PFSK-1 (cell line): Measurements from ENCODE around the gene KLF13.

ENCODE experiments used
- FOXP2 ChIP-seq: optimal IDR thresholded peaks from 2 replicates; pipeline ENCODE3; 2011; ENCODE audit warnings: borderline replicate concordance, control low read depth, inconsistent platforms; ENCODE audit not compliant: insufficient read depth; ENCODE audit errors: extremely low read length, extremely low read depth
- POLR2AphosphoS5 ChIP-seq: IDR thresholded peaks from 2 replicates; pipeline ENCODE4 v1.6.1; 2012; ENCODE audit warnings: low read depth, mild to moderate bottlenecking, control low read depth, low read length, moderate library complexity
- SIN3A ChIP-seq: IDR thresholded peaks from 2 replicates; pipeline ENCODE4 v1.6.1; 2012; ENCODE audit warnings: mild to moderate bottlenecking, low read length, moderate library complexity, borderline replicate concordance; ENCODE audit not compliant: insufficient read depth
- TAF1 ChIP-seq: IDR thresholded peaks from 2 replicates; pipeline ENCODE4 v1.6.1; 2012; ENCODE audit warnings: low read length, control low read depth, borderline replicate concordance; ENCODE audit not compliant: insufficient read depth
- TF ChIP-seq, protein P1 (sequence below), 2 experiments: IDR thresholded peaks; 2 replicates each; pipeline versions ENCODE4 v1.6.1 to v1.8.0; 2011 to 2012; ENCODE audit warnings: low read depth in 2 of 2, low read length in 2 of 2, control low read depth in 1 of 2, inconsistent platforms in 1 of 2, mild to moderate bottlenecking in 1 of 2, moderate library complexity in 1 of 2; ENCODE audit not compliant: insufficient read depth in 1 of 2

Gene KLF13

DNA sequence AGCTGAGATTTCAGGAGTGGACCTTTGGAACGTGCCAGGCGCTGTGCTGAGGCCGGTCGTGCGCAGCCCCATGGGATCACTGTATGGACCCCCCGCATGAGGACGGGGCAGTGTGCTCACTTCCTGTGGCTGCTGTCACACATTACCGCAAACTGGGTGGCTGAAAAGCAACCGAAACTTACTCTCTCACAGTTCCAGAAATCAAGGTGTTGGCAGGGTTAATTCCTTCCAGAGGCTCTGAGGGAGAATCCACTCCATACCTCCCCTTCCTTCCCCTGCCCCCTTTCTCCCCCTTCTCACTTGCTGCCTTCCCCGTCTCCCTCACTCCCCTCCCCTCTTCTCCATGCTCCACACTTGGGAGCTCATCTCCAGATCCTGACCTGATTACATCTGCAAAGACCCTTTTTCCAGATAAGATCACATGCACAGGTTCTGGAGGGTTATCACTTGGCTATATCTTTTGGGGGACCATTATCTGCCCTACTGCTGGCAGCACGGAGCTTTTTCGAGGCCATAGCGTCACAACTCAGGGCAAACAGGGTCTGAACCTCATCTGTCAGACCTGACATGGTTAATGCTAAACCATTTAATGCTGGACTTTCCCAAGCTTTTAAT, 41.2 kb downstream of the KLF13 start:
- TF ChIP-seq, protein P1, sequence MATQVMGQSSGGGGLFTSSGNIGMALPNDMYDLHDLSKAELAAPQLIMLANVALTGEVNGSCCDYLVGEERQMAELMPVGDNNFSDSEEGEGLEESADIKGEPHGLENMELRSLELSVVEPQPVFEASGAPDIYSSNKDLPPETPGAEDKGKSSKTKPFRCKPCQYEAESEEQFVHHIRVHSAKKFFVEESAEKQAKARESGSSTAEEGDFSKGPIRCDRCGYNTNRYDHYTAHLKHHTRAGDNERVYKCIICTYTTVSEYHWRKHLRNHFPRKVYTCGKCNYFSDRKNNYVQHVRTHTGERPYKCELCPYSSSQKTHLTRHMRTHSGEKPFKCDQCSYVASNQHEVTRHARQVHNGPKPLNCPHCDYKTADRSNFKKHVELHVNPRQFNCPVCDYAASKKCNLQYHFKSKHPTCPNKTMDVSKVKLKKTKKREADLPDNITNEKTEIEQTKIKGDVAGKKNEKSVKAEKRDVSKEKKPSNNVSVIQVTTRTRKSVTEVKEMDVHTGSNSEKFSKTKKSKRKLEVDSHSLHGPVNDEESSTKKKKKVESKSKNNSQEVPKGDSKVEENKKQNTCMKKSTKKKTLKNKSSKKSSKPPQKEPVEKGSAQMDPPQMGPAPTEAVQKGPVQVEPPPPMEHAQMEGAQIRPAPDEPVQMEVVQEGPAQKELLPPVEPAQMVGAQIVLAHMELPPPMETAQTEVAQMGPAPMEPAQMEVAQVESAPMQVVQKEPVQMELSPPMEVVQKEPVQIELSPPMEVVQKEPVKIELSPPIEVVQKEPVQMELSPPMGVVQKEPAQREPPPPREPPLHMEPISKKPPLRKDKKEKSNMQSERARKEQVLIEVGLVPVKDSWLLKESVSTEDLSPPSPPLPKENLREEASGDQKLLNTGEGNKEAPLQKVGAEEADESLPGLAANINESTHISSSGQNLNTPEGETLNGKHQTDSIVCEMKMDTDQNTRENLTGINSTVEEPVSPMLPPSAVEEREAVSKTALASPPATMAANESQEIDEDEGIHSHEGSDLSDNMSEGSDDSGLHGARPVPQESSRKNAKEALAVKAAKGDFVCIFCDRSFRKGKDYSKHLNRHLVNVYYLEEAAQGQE (IDR thresholded peaks at IDR 0.05; ENCODE audit: insufficient read depth in 1 of 2, low read depth in 2 of 2, low read length in 2 of 2): no peak
- TF ChIP-seq POLR2AphosphoS5: no peak

DNA sequence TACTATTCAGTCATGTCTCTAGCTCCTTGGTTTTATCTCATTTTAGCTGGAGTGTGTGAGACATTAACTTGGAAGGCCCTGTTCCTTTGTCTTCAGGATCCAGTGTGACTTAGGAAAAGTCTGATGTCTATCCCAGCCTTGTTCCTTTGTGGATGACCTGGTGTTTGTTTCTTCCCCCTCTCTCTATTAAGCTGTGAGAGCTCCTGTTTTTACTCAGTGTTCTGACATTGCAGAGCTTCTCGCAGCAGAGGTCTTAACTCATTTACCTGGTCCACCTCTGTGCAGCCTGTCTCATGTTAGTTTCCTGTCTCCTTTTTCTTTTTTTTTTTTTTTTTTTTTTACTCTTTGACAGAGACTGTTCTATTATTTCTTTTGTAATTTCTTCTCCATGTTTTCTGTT, 43.1 kb downstream of the KLF13 start:
- TF ChIP-seq, protein P1 (IDR thresholded peaks at IDR 0.05; ENCODE audit: insufficient read depth in 1 of 2, low read depth in 2 of 2, low read length in 2 of 2): no peak

DNA sequence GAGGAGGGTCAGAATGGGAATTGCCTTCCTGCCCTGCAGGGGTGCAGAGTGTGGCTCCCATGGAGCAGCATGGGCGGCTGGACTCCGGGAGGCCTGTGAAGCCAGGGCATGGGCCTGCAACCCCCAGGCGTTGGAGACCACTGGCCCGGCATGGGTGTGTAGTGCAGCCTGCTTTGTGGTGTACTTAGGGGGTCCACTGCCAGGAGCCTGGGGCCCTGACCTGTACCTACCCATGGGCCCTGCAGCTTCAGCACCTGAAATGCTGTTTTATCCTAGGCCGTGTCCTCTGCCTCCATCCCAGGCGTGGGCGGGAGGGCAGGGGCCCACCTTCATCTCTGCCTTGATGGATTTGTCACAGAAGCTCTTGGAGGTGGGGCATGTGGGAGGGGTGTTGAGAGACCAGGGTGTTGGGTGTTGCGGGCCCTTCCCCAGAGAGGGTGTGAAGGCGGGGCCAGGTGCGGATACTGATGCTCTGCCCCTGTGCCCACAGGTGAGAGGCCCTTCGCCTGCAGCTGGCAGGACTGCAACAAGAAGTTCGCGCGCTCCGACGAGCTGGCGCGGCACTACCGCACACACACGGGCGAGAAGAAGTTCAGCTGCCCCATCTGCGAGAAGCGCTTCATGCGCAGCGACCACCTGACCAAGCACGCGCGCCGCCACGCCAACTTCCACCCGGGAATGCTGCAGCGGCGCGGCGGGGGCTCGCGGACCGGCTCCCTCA, 45.0 kb downstream of the KLF13 start:
- TF ChIP-seq TAF1: no peak
- no peak for TF ChIP-seq FOXP2
- TF ChIP-seq, protein P1 (IDR thresholded peaks at IDR 0.05; ENCODE audit: insufficient read depth in 1 of 2, low read depth in 2 of 2, low read length in 2 of 2): no peak
- no peak for TF ChIP-seq POLR2AphosphoS5
- TF ChIP-seq SIN3A: no peak

DNA sequence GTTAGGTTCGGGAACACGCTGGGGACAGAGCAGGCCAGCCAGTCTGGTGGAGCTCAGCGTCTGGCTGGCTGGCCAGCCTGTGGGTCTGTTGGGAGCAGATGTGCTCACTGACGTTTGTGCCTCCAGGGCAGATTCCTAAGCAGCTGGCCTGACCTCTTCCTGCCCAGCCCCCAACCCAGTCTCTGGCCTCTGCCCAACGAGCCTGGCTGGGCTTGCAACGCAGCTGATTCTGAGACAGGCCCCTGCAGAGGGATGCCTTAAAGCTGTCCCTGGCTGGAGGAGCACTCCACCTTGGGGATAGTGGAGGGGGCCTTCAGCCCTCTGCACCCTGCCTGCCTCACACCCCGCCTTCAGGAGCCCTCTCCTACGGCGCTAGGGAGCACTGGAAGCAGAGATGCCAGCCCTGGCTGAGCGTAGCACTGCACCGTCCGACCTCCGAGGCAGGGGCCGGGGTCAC, 46.0 kb downstream of the KLF13 start:
- TF ChIP-seq SIN3A (no peak), TAF1 (no peak)
- TF ChIP-seq, protein P1 (IDR thresholded peaks at IDR 0.05; ENCODE audit: insufficient read depth in 1 of 2, low read depth in 2 of 2, low read length in 2 of 2): no peak
